Measurements from ENCODE around the gene POLG.
"Not testable (repeated sequence)": the region's sequence is repeated elsewhere in the genome, so short reads cannot be mapped to it uniquely, and the experiment has no call there.

The POLG gene

DNA sequence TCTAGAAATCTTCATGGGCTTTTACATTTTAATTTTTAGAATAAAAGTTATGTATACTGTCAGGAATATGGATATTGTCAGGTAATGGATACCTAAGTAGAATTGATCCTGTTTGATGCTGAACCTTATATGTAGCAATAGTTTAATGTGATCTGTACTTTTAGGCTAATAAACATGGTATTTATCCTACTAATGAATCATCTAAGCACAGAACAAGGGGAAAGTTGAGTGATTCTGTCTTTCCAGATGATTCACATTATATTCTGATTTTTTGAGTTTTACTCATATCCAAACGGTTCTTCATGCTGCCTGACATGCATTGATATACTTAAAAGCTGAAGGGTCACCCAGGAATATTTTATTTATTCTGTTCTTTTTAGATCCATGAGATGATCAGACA, 56.3 kb downstream of the POLG start:
- DNase-seq (ENCODE audit: low spot score) = no peak

DNA sequence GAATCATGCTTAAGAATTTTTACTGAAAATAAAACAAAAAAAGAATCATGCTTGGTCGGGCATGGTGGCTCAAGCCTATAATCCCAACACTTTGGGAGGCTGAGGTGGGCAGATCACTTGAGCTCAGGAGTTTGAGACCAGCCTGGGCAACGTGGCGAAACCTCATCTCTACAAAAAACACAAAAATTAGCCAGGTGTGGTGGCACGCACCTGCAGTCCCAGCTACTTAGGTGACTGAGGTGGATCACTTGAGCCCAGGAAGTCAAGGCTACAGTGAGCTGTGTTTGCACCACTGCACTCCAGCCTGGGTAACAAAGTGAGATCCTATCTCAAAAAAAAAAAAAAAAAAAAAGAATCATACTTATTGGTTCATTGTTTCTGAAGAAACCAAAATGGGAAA, 57.3 kb downstream of the POLG start:
- DNase-seq (ENCODE audit: low spot score) = not testable (repeated sequence)

All from CD4-positive, alpha-beta T cell treated with Interleukin-15 for 4 hours (primary cell).